Ovary (tissue), 3 donors: ENCODE measurements around the gene HIPK2.

ENCODE experiments used
- CTCF ChIP-seq, 3 donors: fragments of 450-650 bp in 2 of 3; fragments of 200-600 bp in 1 of 3; IDR thresholded peaks; one replicate each; pipeline versions ENCODE4 v1.5.1 to v1.8.0; 2016 to 2022; ENCODE audit warnings: antibody characterized with exemption in 3 of 3, mild to moderate bottlenecking in 1 of 3
- EP300 ChIP-seq: sonication (generic); formaldehyde crosslinking; IDR thresholded peaks from one replicate; pipeline ENCODE4 v1.6.1; 2017; ENCODE audit warnings: antibody characterized with exemption
- POLR2A ChIP-seq: fragments of 450-650 bp; IDR thresholded peaks from one replicate; pipeline ENCODE4 v1.6.1; 2017; ENCODE audit warnings: antibody characterized with exemption, mild to moderate bottlenecking, moderate library complexity
- donor health status: DM: no; HTN: no; CAD: no.

- TF ChIP-seq CTCF (IDR thresholded peaks at IDR 0.05) (no peak), POLR2A (no peak), EP300 (no peak)
These were observed 65.6 kb downstream of the HIPK2 start for GRCh38 chr7:139711991-139712743.
